ENCODE data around the gene NRDE2.

Gene NRDE2

GRCh38 chr14:90301122-90301521 is 30.6 kb downstream of the NRDE2 start:
- no peak for TF ChIP-seq CTCF (IDR thresholded peaks at IDR 0.05; ENCODE audit: low read depth, low read length, missing control alignments)
- H3K4me3 ChIP-seq (replicated peaks; ENCODE audit: low read depth, low read length): no peak overlapping the region
- DNase-seq (ENCODE audit: extremely low read depth, low read depth): no peak

- no peak for DNase-seq (ENCODE audit: extremely low read depth, low read depth)
- no peak overlapping the region for H3K4me3 ChIP-seq (replicated peaks; ENCODE audit: low read depth, low read length)
- no peak for TF ChIP-seq CTCF (IDR thresholded peaks at IDR 0.05; ENCODE audit: low read depth, low read length, missing control alignments)
These were observed 31.1 kb downstream of the NRDE2 start for GRCh38 chr14:90300611-90301047.

- no peak overlapping the region for H3K4me3 ChIP-seq (replicated peaks; ENCODE audit: low read depth, low read length)
- DNase-seq (ENCODE audit: extremely low read depth, low read depth): no peak
- TF ChIP-seq CTCF (IDR thresholded peaks at IDR 0.05; ENCODE audit: low read depth, low read length, missing control alignments): no peak
These were observed 32.3 kb downstream of the NRDE2 start for GRCh38 chr14:90299408-90299807.

- TF ChIP-seq CTCF (IDR thresholded peaks at IDR 0.05; ENCODE audit: low read depth, low read length, missing control alignments): no peak
- DNase-seq (ENCODE audit: extremely low read depth, low read depth): no peak
- H3K4me3 ChIP-seq (replicated peaks; ENCODE audit: low read depth, low read length): no peak overlapping the region
These were observed 33.7 kb downstream of the NRDE2 start for GRCh38 chr14:90297876-90298629.

GRCh38 chr14:90296641-90297040 is 35.1 kb downstream of the NRDE2 start:
- TF ChIP-seq CTCF (IDR thresholded peaks at IDR 0.05; ENCODE audit: low read depth, low read length, missing control alignments): no peak
- no peak overlapping the region for H3K4me3 ChIP-seq (replicated peaks; ENCODE audit: low read depth, low read length)
- no peak for DNase-seq (ENCODE audit: extremely low read depth, low read depth)

GRCh38 chr14:90295870-90296516 is 35.7 kb downstream of the NRDE2 start:
- no peak for TF ChIP-seq CTCF (IDR thresholded peaks at IDR 0.05; ENCODE audit: low read depth, low read length, missing control alignments)
- DNase-seq (ENCODE audit: extremely low read depth, low read depth): no peak
- H3K4me3 ChIP-seq (replicated peaks; ENCODE audit: low read depth, low read length): no peak overlapping the region

Data from HFF-Myc (cell line).